ENCODE data around the gene RHBDL3.
"Not testable (repeated sequence)": the region's sequence is repeated elsewhere in the genome, so short reads cannot be mapped to it uniquely, and the experiment has no call there.

RHBDL3 gene, protein sequence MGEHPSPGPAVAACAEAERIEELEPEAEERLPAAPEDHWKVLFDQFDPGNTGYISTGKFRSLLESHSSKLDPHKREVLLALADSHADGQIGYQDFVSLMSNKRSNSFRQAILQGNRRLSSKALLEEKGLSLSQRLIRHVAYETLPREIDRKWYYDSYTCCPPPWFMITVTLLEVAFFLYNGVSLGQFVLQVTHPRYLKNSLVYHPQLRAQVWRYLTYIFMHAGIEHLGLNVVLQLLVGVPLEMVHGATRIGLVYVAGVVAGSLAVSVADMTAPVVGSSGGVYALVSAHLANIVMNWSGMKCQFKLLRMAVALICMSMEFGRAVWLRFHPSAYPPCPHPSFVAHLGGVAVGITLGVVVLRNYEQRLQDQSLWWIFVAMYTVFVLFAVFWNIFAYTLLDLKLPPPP
- long read RNA-seq, donor 1 = 0 reads
- long read RNA-seq, donor 2, partial matches to known transcripts = 0 of 7 reads
- long read RNA-seq, donor 2, other reads (novel, unspliced or antisense) = 7 of 7 reads
- long read RNA-seq, donor 3 = 0 reads
- long read RNA-seq, donor 4, partial matches to known transcripts = 19 of 26 reads
- long read RNA-seq, donor 4, other reads (novel, unspliced or antisense) = 7 of 26 reads
- long read RNA-seq, donor 5 = 0 reads
- long read RNA-seq, donor 6 = 0 reads
- long read RNA-seq, donor 7 = 0 reads
- long read RNA-seq, donor 8 = 0 reads

DNA sequence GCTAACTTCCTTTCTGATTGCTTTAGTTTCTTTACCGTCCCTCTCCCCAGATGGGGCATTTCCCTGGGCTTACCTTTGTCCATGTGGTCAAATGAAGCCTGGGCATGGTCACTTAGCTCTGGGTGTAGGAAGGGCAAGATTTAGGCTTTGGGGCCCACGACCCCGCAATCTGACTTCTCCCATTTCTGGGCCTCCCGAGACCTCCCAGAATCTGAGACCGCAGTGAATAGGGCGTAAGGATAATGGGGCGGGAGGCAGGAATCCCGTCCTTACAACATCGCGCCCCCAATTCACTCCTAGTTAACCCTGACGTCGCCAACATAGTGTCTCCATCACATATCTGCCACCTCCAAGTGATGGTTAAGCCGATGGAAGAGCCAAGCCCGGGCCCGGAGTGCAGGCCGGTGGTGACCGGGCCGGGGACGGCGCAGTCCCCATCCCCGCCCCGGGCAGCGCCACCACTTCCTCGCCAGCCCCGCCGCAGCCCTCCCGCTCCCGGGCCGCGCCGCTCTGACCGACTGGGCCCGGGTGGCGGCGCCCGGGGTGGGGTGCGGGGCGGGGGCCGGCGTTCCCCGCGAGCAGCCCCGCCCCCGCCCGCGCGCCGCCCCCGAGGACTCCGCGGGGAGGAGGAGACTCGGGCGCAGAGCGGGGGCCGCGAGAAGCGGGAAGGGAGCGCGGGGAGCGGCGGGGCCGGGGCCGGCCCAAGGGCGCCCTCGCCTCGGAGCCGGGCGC, at the start of gene RHBDL3:
Gene RHBDL3, plus strand, starts transcription at position 641 of the 732 bp plus-strand sequence. CDS start 358 bp downstream, outside the sequence.
- DNase-seq = no peak

DNA sequence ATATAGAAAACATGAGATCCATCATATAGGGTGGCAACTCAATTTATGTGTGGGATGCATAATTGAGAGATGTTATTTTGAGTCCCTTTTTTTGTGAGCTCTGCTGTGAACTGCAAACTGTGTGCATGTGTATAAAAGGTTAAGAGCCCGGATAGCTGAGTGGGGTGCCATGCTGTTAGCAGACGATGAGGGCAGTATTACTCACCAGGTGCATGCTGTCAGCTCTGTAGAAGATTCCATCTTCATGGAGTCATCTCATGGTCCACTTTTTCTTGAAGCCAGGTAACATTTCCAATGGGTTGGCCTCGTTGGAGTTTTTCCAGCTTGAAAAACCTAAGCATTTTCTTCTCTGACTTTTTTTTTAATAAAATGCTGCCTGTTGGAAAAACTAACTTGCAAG, 43.0 kb upstream of the RHBDL3 start:
- DNase-seq = no peak

DNA sequence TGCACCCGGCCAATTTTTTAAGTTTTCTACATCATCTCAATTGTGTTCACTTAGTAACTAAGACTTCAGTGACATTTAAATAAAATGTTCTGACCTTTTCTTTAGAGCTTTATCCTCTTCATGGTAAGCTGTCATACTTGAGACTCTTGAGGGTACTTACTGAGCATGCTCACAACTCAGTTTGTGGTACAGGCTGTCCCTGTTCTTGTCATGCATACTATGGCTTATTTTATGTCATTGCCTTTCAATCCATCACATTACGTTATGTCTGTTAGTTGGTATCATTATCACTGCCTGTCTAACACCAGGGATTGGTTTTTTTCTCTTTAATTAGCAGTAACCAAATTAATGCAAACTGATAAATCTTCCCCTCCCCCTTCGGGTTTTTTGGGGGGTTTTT, 41.9 kb upstream of the RHBDL3 start:
- DNase-seq = no peak

DNA sequence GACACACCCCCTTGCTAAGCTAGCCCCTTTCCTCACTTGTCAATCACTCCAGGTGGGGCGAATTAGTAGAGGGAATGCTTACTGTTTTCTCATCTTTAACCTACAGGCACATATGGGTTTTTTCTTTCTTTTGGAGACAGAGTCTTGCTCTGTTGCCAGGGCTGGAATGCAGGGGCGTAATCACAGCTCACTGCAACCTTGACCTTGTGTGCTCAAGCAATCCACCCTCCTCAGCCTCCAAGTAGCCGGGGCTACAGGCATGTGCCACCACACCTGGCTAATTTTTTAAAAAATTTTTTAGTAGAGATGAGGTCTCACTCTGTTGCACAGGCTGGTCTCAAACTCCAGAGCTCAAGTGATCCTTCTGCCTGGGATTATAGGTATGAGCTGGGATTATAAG, 38.7 kb upstream of the RHBDL3 start:
- DNase-seq = peak; percentile 12

DNA sequence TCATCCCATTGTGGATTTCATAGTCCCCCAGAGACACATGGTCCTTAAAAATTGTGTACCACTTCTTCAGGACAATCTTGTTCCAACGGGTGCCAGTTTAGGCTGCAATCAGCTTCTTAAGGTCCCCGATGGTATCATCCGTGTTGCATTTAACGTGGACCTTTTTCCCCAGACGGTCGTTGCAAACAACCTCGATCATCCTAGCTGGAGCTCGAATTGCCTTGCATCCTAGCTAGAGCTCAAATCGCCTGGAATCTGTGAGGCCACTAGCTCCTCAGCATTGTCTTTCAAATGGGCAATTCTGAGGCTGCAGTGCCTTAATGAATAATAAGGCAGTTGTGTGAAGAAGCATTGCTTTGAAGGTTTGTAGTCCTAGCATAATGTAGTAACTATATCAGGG, 37.7 kb upstream of the RHBDL3 start:
- DNase-seq = no peak

DNA sequence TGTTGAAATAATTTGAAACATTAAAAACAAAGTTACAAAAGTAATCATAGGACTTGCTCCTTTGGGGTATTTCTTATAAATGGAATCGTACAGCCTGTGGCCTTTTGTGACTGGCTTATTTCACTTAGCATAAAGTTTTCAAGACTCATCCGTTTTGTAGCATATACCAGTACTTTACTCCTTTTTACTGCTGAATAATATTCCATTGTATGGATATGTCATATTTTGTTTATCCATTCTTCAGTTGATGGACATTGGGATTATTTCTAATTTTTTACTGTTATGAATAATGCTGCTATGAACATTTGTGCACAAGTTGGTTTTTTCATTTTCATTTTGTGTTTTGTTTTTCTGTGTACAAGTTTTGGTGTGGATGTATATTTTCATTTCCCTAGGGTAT, 30.0 kb upstream of the RHBDL3 start:
- no peak for DNase-seq

DNA sequence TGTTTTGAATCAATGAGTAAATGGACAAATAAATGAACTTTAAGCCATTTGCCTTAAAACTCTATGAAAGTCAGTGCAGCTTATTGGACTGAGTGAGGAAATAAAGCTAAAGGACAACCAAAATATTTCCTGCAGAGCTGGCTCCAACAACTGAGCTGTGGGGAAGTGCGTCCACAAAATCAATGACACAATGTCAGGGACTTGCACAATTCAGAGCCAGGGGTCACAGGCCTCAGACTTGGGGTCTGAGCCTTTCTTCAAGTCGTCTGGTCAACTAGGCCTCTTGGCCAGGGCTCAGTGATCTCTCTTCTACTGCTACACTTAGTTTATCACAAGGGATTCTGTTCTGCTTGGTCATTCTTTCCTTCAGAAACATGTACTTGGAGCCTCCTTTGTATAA, 26.2 kb upstream of the RHBDL3 start:
- DNase-seq = no peak

DNA sequence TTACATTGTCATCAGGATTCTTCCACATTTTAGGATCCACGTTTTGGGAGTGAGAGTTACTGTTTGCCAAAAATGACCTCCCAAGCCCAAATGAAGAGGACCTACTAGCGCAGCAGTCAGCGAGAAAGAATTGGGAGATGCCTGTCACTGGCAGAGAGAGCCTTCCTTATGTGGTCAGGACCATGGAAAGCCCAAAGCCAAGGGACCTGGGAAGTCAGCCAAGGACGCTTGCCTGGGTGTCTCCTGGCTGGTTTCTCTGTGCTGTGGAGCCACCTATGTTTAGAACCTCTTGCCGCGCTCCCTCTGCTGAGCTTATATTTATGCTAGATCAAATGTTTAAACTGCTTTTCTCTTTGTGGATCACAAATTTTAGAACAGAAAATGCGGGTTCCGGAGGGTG, 24.9 kb upstream of the RHBDL3 start:
- DNase-seq = peak; percentile 13

DNA sequence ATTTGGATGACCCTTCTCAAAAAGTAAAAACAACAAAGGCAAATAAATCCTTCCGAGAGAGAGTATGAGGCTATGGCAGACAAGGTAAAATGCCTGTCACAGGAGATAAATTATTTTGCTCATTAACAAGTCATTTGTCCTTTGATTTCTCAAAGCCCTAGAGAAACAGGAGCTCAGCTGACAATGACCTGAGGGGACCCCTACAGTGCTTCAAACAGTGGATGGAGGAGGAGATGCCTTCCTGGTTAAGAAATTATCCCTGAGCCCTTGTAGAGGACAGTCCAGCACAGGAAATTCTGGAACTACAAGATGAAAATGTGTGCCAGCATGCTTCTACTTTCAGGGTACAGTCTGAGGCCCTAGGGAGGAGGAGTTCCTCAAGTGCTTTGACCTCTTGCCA, 24.0 kb upstream of the RHBDL3 start:
- peak; percentile 19 for DNase-seq

DNA sequence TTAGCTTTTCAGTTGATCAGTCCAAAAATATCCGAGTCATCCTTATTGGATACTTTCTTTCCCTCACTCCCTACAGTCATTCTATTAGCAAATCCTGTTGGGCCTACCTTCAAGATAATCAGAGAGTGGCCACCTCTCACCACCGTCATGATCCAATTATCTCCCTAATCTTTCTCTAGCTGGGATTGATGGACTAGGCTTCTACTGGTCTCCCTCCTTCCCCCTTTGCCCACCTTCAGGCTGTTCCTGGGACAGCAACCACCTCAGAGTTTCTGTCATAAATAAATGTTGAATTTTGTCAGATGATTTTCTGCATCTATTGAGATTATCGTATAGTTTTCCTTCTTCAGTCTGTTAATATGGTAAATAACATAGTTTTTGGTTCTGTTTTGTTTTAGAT, 16.2 kb upstream of the RHBDL3 start:
- DNase-seq = no peak

DNA sequence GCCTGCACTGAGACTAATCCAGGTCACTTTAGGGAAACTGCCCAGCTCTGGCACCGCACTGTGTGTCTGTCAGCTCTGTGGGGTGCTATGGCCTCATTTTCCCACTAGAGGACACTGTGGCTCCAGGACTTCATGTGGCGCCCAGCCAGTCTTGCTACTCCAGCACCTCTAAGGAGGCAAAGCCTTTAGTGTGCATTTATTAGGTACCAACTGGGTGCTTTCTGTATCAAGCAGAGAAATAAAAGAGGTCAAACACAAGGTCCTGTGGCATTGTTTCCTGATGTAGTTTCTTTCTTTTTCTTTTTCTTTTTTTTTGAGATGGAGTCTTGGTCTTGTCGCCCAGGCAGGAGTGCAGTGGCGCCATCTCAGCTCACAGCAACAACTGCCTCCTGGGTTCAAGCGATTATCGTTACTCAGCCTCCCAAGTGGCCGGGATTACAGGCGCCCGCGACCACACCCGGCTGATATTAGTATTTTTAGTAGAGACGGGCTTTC, 12.5 kb upstream of the RHBDL3 start:
- DNase-seq = peak; percentile 39

DNA sequence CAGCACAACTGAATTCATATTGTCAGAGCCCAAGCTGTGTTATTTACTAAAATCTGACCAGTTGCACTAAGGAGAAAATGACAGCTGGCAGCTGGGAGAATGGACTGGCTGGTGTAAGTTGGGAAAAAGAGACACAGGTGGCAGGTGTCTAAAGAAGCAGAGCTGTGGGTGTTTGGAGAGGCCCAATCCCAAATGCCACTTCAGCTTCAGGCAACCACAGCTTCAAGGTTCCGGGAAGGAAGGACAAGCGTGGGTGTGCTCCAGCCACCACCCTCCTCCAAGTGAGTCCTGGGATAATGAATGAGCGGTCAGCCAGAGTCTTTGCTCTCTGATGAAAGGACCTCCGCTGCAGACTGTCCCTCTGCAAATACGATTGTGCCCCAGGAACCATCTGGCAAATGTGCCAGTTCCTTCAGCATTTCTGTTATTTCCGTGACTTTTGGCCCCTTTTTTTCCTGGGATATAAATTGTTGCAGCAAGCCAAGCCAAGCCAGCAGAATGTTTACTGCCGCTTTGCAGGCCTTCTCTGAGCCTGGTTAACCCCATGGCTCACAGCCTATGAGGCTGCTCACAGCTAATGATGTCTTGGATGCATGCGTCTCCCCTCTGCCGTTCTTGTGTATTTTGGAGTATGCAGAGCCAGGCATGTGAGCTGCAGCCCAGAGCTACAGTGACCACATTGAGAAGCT, 9.5 kb upstream of the RHBDL3 start:
- DNase-seq = no peak

DNA sequence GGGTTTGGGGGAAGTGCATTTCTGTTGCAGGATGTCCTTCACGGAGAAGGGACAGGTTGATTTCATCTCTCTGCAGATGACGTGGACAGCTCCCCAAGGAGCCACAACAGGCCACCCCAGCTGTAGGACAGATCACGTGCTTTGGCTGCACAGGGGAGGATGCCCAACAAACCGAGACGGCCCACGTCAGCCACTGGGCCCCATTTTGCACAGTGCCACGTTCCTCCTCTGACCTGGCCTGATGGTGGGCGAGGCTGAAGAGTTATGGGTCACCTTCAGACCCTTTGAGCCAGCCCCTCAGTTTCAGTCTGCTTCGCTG, 9.0 kb upstream of the RHBDL3 start:
- no peak for DNase-seq

DNA sequence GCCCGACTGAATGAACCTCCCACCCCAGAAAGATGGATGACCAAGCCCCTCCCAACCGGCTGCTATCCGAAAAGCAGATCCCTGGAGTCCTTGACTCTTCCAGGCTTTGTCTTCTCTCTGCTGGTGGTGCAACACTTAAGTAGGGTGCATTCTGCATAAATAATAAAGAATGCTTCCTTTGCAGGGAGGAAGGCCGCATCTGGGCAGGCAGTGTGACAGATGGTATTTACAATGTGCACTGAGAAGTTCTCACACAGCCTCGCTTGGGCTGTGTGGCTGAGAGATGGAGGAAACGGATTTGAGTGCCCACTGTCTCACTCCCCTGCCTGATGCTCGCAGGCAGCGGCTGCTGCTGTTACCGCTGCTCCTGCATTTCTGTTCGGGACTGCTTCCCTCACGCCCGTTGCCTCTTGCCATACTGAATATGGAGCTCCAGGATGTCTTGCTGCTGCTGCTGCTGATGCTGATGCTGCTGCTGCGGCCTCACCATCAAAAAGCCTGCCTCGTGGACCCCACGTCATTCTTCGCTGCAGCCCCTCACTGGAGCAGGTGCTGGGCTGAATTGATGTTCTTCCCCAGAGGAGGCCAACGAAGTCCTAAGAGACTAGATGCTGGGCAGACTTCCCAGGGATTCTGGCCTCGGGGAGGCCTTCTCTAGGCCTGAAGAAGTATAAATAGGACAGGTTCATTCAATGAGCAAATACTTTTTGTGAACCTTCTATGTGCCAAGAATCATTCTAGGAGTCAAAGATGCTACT, 7.1 kb upstream of the RHBDL3 start:
- no peak for DNase-seq

DNA sequence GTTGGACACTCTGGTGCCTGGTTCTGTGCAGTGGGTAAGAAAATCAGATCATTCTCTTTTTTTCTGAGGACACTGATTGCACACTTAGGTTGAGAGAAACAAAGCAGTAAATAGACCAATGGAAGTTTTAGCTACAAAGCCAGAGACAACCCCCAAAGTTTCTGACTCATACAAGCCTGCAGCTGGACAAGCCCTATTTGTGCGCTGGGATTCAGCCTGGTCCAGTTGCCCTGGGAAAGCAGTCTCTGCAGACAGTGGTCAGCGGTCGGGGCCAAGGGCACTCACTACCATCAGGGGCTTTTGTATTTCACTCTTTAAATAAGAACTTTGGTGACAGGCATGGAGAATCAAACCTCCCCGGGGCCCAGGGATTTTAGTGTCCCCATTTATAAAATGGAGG, 6.0 kb upstream of the RHBDL3 start:
- DNase-seq = no peak

DNA sequence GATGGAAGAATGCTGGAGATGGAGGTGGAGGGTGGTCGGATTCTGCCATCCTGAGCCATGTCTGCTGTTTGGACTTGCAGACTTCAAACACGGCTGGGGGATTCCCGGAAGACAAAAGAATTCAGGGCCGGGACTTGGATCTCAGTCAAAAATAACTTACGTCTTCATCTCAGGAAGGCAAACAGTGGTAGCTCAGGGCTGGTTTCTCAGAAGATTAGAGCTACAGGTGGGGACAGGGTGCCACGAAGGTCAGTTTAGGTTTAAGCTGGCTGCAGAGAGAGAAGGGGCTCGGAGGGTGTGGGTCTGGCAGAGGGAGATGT, 4.3 kb upstream of the RHBDL3 start:
- DNase-seq = no peak

DNA sequence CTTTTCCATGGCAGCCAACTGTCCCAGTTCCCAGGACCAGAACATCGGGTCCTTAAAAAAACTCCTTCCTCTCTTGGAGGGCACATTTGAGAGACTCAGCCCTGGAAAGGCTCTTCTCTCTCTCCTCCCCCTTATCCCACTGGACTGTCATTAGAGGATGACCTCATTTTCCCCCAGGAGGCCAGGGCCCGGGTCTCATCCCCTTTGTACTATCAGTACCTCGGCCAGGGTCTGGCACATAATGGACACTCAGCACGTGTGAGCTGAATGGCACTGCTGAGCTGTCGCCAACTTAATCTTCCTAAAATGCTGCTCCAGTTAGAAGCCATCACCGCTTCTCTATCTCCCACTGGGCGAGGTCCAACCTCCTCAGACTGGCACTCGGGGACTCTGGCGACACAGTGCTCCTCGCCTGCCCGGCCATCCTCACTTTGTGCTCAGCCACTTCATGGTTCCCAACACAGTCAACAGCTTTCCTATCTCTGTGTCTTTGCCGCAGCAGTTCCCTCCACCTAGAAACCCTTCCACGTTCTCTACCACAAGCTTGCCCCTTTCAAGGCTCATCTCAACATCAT, 3.6 kb upstream of the RHBDL3 start:
- no peak for DNase-seq

DNA sequence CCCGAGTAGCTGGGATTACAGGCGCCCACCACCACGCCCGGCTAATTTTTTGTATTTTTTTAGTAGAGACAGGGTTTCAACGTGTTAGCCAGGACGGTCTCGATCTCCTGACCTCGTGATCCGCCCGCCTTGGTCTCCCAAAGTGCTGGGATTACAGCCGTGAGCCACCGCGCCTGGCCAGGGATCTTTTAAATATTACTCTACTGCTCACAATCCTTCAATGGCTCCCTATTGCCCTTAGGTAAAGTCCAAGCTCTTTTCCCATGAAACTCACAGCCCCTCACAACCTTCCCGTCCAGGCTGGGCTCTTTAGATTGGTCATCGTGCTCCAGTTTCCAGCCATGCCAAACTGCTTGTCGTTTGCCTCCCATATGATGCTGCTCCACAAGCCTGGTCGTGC, 2.1 kb upstream of the RHBDL3 start:
- DNase-seq = not testable (repeated sequence)

DNA sequence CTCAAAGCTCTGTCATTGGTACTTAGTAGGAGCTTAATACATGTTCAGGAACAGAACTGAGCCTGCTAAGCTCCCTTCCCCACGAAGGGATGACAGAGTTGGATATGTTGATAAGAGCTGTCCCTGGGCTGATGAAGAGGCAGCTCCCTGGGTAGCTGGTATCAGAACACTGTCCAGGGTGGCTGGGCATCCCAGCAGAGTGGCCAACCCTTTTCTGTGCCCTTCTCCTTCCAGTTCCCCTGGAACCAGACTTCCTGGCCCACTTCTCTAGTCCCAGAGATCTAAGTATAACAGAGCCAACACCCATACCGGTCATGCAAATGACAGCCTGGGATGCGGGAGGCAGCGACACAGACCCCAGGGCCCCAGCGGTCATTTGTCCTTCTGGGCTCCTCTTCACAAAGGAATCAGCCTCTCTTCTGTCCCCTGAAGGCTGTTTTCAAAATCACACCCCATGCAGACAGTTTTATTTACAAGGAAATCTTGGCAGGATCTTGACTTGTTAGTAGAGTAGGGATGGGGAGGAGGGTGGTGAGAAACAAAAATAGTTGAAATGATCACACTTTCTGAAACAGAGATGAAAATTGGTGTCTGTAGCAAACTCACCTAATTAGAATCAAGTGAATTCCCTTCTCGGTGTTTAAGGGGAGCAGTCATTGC, 1.4 kb upstream of the RHBDL3 start:
- no peak for DNase-seq

DNA sequence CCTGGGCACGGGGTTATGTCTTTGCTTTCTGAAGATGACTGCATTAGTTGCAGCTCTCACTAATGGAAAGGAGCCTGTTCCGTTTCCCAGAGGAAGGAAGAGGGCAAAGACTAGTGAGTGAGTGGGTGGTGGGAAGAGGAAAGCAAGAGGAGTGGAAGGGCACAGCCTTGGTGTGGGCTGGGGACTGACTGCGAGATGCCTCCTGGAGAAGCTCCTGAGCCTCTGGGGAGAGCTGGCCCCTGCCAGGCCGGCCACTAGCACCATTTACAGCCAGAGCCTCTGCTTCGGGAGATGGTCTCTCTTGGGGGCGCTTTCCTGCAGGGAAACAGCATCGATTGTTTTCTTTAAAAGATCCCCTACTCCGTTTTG, 825 bp upstream of the RHBDL3 start:
- no peak for DNase-seq

DNA sequence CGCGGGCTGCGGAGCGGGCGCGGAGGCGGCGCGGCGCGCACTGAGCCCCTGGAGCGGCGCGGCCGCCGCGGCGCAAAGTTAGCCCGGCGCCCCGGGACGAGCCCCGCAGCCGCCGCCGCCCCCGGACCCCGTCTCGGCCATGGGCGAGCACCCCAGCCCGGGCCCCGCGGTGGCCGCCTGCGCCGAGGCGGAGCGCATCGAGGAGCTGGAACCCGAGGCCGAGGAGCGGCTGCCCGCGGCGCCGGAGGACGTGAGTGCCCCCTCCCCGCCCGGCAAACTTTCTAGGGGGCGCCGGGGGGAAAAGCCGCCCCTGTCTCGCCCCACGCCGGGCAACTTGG, 388 bp downstream of the RHBDL3 start:
- DNase-seq = no peak

All from right kidney (tissue), 9 donors.